ENCODE measurements around the gene GPR152.

DNA sequence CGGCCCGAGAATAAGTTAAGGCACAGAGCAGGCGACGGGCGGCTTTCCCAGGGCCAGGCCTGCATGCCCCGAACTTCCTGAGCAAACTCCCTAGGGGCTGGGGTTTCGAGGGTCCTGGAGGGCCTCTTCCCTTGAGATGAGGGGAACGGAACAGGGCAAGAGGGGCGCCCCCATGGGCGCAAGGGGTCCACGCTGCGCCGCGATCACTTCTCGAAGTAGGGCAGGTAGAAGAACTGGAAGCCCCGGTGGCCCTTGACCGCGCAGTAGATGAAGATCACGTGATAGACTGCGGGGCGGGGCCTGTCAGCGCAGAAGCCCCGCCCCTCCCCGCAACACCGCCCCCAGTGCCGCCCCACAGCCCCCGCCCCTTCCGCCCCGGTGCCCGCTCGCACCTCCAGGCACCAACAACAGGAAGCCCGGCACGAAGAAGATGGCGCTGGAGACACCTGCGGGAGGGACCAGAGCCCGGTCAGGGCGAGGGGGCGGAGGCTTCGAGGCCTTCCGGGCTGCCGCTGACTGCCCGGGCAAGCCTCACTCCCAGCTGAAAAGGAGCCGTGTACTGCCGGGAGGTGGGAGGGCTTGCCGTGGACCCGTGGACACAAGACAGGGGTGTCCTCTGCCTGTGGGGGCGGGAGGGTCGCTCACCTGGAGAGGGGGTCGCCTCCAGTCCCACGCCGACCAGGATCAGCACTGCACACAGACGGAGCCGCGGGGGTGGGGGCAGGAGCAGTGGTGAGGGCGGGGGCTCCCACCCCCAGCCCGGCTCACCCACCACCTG is 12.1 kb upstream of the GPR152 start:
- TF ChIP-seq, protein P1, sequence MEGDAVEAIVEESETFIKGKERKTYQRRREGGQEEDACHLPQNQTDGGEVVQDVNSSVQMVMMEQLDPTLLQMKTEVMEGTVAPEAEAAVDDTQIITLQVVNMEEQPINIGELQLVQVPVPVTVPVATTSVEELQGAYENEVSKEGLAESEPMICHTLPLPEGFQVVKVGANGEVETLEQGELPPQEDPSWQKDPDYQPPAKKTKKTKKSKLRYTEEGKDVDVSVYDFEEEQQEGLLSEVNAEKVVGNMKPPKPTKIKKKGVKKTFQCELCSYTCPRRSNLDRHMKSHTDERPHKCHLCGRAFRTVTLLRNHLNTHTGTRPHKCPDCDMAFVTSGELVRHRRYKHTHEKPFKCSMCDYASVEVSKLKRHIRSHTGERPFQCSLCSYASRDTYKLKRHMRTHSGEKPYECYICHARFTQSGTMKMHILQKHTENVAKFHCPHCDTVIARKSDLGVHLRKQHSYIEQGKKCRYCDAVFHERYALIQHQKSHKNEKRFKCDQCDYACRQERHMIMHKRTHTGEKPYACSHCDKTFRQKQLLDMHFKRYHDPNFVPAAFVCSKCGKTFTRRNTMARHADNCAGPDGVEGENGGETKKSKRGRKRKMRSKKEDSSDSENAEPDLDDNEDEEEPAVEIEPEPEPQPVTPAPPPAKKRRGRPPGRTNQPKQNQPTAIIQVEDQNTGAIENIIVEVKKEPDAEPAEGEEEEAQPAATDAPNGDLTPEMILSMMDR (IDR thresholded peaks at IDR 0.05; ENCODE audit: low read length): no peak
- TF ChIP-seq EZH2 (IDR thresholded peaks at IDR 0.05; ENCODE audit: borderline replicate concordance, low read length): no peak

All from OCI-LY1 (cell line).